Left colon (tissue), 2 donors: ENCODE data around the gene AP1M1. TPM values are rescaled to one million over a fixed set of nuclear protein-coding genes. Genes with fewer than 3 reads are reported as not detected.

Experiments
- ATAC-seq: fragments of 200-7000 bp; cut with Tn5 transposase; one replicate; pipeline ENCODE4 v1.9.1; 2020; ENCODE audit warnings: mild to moderate bottlenecking, moderate library complexity
- DNase-seq, 2 donors: peaks; one replicate each; pipeline ENCODE4 v3.0.0-alpha.2; 2020
- intact Hi-C, 2 donors: fragments of 100-400 bp; cut with DNase I in 1 of 2; cut with micrococcal nuclease in 1 of 2; formaldehyde crosslinking; loops; one replicate each; pipeline versions ENCODE4 v1.11.2 to v1.14.0; 2022; cut with DNase I, micrococcal nuclease
- total RNA-seq, 2 donors: library from RNA; stranded (reverse); fragmentation: NEBNext Ultra II Directional; extraction: Animal tissue kit (Norgen Biotek cat#: 25700); gene quantifications; one replicate each; pipeline ENCODE4 v1.2.1, GENCODE V29; 2021
- donor health status: DM: no; HTN: no; CAD: no.
- donor health status: DM: yes; HTN: yes; CAD: no.

Gene AP1M1
- total RNA-seq, 2 donors from 2014 or later = 22.2 to 26.5 TPM

- no peak for DNase-seq
- intact Hi-C loops = loop anchor here (5.0 to 10.0 kb wide), 3 partner anchors 138 to 548 kb away; no protein-coding TSS in a partner anchor
- no peak for ATAC-seq
Measured at GRCh38 chr19:16180611-16181010, 17.1 kb upstream of the AP1M1 start.

GRCh38 chr19:16184665-16185122 lies 13.0 kb upstream of the AP1M1 start:
- intact Hi-C loops = loop anchor here (5.0 to 10.0 kb wide), 3 partner anchors 142 to 552 kb away; no protein-coding TSS in a partner anchor
- no peak for ATAC-seq

GRCh38 chr19:16185123-16185767 lies 12.5 kb upstream of the AP1M1 start, which contains the start of gene FAM32A:
TSS of gene FAM32A (plus strand) at chr19:16185410. CDS start at chr19:16185443, 33 bp downstream.
- intact Hi-C loops = loop anchor here in 1 of 2 donors (10.0 kb wide), 1 partner anchor 150 kb away; no protein-coding TSS in a partner anchor
- peak; percentile 97 for ATAC-seq
- DNase-seq = peak; percentile 98 to 99

More at GRCh38 chr19:16184665-16185122, 13.0 kb upstream of the AP1M1 start:
- no peak for DNase-seq

- ATAC-seq (peak; percentile 39), DNase-seq (peak in 1 of 2 donors; percentile 71)
- intact Hi-C loops = loop anchor here in 1 of 2 donors (10.0 kb wide), 1 partner anchor 151 kb away; no protein-coding TSS in a partner anchor
Measured at GRCh38 chr19:16185768-16186123, 12.0 kb upstream of the AP1M1 start.

- no peak for ATAC-seq
- intact Hi-C loops = loop anchor here in 1 of 2 donors (10.0 kb wide), 1 partner anchor 154 kb away; no protein-coding TSS in a partner anchor
- DNase-seq = no peak
Measured at GRCh38 chr19:16188521-16188920, 9.2 kb upstream of the AP1M1 start.

GRCh38 chr19:16190198-16190597 lies 7.5 kb upstream of the AP1M1 start:
- DNase-seq (no peak), ATAC-seq (no peak)
- intact Hi-C loops = no loop called here

- intact Hi-C loops = no loop called here
- DNase-seq (no peak), ATAC-seq (no peak)
Measured at GRCh38 chr19:16190736-16191135, 7.0 kb upstream of the AP1M1 start.

GRCh38 chr19:16191216-16191908 lies 6.3 kb upstream of the AP1M1 start:
- intact Hi-C loops = no loop called here

GRCh38 chr19:16193466-16193865 lies 4.2 kb upstream of the AP1M1 start:
- intact Hi-C loops = no loop called here
- no peak for ATAC-seq
- DNase-seq = no peak

More at GRCh38 chr19:16191216-16191908, 6.3 kb upstream of the AP1M1 start:
- DNase-seq (no peak), ATAC-seq (no peak)

- intact Hi-C loops = no loop called here
- ATAC-seq (peak; percentile 72), DNase-seq (no peak)
Measured at GRCh38 chr19:16197188-16197621, 506 bp upstream of the AP1M1 start.

GRCh38 chr19:16198370-16198651 lies 600 bp downstream of the AP1M1 start:
- DNase-seq (no peak), ATAC-seq (peak; percentile 33)
- intact Hi-C loops = no loop called here

GRCh38 chr19:16199275-16199932 lies 1.7 kb downstream of the AP1M1 start:
- intact Hi-C loops = no loop called here
- DNase-seq = no peak
- ATAC-seq = no peak

- intact Hi-C loops = no loop called here
- ATAC-seq (no peak), DNase-seq (peak in 1 of 2 donors; percentile 3)
Measured at GRCh38 chr19:16200038-16201010, 2.6 kb downstream of the AP1M1 start.

- no peak for DNase-seq
- intact Hi-C loops = no loop called here
- ATAC-seq = no peak
Measured at GRCh38 chr19:16201011-16201391, 3.3 kb downstream of the AP1M1 start.

- DNase-seq (peak; percentile 1 to 14), ATAC-seq (no peak)
- intact Hi-C loops = no loop called here
Measured at GRCh38 chr19:16202320-16203255, 4.9 kb downstream of the AP1M1 start.

- peak; percentile 2 to 21 for DNase-seq
- intact Hi-C loops = no loop called here
- no peak for ATAC-seq
Measured at GRCh38 chr19:16203256-16204004, 5.7 kb downstream of the AP1M1 start.

- intact Hi-C loops = no loop called here
- ATAC-seq (no peak), DNase-seq (peak; percentile 1 to 18)
Measured at GRCh38 chr19:16204005-16204294, 6.2 kb downstream of the AP1M1 start.
